HG03521 (cell line): Measurements from ENCODE around the gene IL21R.
"Not testable (repeated sequence)": the region's sequence is repeated elsewhere in the genome, so short reads cannot be mapped to it uniquely, and the experiment has no call there.

Source experiments
- ATAC-seq: cut with Tn5 transposase; IDR thresholded peaks from one replicate; pipeline ENCODE4 v1.9.1; 2021; ENCODE audit warnings: mild to moderate bottlenecking, moderate library complexity; ENCODE audit not compliant: unreplicated experiment

Gene IL21R

DNA sequence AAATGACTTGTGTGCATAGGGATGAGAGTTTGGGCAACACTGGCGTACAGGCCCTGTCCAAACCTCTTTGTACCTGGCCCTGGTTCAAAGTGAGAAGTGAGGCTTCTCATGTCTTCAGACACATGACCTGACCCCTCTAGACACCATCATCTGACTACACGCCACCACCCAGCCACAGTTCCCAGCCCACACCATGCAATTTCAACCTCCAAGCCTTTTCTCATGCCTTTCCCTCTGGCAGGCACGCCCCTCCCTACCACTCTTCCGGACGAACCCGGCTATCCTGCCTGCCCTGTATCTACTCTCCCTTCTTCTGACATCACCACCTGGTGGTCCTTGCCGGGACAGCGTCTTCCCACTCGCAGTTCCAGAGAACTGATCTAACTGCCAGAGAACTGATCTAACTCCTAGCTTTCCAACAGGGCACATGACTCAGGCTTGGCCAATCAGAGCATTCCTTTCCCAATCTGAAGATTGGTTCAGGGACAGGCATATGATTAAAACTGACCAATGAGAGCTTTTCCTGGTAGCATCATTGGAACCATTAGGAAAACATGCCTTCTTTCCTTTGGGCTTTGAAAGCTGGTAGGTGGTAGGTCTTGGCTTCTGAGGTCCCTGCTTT, 27.1 kb upstream of the IL21R start:
- ATAC-seq = peak; percentile 48

DNA sequence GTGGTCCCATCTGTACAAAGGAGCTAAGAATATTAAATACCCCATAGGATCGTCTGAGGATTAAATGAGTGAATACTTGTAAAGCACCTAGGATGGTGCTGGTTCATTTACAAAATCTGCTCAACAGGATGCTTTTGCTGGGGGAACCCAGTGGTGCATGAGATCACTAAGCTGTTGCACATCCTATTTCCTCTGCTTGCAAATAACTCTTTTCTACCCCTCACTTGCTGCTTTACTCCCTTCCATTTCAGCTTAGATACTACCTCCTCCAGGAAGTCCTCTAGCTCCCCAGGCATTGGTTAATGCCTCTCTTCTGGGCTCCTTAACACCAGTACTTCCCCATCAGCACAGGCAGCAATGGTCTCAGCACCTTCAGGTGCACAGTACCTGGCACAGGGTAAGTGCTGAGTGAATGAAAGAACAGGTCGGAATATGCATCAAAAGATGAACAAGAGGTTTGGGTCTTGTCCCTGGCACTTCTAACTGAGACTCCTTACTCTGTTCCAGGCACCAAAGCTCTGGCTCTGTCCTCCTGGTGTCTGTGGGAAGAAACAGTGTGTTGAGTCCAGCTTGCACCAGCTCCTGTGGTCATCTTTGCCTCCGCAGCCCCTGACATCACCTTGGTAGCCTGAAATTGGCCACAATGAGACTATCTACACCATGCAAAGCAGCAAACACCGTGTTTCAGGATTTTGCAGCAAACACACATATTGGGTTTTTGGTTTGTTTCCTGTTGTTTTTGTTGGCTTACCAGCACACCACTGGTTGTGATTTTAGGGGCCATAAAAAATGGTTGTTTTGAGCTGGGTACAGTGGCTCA, 24.1 kb upstream of the IL21R start:
- ATAC-seq = no peak

DNA sequence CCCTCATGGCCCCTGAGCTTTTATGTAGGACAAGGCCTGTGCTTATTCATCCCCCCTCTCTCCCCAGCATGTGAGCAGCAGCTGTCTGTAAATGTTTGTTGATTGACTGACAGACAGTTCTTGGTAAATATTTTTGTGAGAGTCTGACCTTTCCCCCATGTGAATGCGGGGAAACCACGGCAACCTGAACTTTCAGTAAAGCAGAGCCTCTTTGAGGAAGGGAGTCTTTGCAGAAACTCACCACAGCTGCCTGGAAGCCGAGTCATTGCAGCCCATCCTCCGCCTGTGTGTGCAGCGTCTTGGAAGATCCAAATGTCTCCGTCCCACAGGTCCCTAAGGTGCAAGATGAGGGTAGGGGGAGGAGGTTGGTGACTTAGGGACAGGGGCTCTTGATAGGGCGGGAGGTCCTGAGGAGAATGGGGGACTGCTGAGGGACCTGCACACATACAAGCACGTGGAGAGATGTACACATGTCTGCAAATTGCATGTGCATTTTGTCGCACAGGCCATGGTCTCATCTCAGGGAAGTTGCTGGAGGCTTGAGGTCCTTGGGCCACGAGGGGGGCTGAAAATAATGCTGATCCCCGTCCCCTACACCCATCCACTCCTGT, 23.0 kb upstream of the IL21R start:
- no peak for ATAC-seq

DNA sequence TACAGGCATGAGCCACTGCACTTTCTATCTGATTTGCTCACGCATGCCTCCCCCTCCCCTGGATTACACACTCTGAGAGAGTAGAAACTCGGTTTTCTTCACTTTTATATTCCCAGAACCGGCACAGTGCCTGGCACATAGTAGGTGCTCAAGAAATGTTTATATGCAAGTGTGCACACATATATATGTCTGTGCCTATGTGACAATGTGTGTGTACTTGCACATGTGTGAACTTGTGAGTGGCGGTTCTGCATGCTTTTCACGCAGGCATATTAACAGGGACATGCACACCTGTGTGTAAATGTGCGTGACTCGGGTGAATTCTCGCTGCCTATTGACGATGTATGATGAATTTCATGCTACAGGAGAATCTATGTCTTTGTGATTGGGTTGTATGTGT, 22.1 kb upstream of the IL21R start:
- no peak for ATAC-seq

DNA sequence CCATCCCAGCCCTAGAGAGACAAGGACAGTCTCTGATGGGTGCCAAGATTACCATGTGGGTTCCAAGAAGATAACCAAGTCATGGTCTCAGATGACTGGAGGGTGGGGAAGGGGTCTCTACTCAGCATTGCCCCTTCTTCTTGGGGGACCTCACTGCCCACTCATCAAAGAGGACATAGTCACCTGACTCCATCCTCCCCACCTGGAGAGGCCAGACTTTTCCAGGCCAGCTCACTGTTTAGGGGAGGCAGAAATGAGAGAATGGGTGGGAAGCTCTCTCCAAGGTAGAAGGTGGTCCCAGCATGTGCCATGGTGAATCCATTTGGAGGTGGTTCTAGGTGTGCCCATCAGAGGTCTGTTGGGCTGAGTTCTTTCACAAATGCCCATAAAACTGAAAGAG, 20.7 kb upstream of the IL21R start:
- ATAC-seq = no peak

DNA sequence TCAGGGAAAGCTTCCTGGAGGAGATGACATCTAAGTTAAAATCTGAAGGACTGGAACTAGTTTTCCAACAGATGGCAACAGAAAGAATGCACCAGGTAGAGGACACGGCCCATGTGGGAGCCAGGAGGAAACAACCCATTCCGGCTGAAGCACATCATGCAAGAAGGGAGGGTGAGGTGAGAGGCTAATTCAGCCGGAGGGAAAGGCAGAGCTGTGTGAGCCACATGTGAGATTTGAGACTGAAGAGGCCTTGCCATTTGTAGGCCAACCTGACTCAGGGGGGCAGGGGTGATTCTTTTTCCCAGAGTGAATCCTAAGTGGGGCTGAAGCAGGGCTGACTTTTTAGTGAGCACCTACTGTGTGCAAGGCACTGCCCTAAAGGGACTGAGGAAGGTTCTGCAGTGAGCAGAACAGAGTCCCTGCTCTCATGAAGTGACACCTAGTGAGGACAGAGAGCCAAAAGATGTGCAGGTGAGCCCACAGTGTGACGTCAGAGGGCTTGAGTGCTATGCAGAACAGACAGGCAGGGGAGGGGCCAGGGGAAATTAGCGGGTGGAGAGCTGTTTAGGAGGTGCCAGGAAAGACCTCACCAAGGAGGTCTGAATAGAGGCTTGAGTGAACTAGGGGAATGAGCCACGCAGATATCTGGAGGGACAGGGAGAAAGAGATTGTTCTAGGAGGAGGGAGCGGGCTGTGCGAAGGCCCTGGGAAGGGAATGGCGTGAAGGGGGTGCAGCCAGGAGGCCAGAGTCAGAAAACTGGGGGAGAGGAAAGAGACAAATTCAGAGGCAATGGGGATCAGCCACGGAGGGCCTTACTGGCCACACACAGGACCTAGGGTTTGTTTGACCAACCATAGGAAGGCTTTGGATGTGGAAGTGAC, 19.8 kb upstream of the IL21R start:
- ATAC-seq = no peak

DNA sequence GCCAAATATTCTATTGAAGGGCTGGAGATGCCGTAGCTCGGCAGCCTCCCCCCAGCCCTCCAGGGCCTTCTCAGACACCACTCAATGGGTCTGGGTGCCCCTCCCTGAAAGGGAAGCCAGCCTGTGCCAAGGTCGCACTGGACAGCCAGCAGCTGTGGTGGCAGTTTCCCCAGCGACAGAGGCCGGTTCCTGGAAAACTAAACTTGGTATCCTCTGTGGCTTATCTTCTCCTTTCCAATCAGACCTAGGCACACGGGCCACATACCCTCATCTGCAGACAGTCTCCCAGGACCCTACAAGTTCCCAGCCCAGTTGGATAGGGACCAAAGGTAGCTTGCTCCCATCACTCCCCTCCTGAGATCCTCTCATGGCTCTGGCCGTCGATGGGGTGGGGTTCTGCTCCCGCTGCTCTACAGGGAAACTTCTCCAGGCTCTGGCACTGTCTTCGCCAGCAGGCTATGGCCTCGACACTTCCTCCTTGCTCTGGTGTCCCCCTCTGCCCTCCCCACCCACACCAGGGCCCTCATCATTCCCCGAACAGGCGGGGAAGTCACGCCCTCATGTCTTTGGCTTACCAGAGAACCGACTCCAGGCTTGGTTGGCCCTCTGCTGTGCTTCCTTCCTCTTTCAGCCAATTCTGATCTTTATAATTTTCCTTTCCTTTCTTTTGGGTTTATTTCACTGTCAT, 18.3 kb upstream of the IL21R start:
- no peak for ATAC-seq

DNA sequence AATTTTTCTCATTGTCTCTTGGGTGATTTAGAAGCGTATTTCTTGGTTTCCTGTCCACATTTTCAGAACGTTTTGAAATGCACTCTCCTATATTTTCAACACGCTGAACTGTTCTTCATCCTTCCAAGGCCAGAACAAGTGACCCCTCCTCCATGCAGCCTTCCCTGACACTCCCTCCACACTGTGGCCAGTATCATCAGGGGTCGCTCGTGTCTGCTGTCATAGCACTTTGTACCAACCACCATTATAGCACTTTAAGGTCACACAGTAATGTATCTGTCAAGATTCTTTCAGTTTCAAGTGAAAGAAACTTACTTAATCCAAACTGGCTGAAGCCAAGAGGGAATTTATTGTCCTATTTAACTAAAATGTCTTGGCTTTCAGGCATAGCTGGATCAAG, 17.5 kb upstream of the IL21R start:
- no peak for ATAC-seq

DNA sequence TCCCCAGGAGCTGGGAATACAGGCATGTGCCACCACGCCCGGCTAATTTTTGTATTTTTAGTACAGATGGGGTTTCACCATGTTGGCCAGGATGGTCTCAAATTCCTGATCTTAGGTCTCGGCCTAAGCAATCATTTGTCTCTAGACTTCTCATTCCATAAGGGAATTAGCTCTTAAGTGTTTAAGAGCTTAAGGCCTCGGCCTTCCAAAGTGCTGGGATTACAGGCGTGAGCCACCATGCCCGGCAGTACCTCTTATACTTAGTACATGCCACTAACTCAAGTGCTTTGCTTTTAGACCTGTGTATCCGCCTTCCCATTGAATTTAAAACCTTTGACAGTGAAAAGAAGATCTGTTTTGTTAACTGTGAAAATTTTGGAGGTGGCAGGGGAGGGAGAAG, 16.6 kb upstream of the IL21R start:
- ATAC-seq = no peak

DNA sequence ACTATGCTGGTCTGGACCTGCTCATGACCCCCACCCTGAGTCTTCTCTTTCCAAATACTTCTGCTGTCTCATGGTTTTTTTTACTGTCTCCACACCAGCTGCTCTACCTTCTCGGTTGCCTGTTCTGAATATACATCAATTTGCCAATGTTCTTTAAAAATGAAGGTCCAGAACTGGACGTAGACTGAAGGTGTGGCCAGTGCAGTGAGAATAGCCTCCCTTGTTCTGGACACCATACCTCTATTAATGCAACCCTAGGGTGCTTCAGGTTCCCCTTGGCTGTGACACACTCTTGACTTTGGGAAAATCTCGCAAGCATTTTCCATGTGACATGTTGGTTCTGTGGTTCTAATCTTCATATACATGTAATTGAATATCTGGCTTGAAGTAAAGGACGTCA, 15.3 kb upstream of the IL21R start:
- no peak for ATAC-seq

DNA sequence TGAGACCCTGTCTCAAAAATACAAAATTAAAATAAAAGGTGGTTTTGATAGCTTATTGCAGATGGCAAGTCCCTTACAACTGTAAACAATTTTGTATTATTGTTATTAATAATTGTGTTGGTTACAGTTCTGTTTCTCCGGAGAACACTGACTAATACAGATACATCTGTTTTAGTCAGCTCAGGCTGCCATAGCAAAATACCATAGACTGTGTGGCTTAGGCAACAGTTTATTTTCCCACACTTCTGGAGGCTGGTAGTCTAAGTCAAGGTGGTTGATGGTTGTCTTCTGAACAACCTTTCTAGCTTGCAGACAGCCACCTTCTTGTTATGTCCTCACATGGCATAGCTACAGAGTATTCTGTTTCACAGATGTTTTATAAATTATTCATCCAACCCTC, 14.2 kb upstream of the IL21R start:
- ATAC-seq = peak; percentile 70

DNA sequence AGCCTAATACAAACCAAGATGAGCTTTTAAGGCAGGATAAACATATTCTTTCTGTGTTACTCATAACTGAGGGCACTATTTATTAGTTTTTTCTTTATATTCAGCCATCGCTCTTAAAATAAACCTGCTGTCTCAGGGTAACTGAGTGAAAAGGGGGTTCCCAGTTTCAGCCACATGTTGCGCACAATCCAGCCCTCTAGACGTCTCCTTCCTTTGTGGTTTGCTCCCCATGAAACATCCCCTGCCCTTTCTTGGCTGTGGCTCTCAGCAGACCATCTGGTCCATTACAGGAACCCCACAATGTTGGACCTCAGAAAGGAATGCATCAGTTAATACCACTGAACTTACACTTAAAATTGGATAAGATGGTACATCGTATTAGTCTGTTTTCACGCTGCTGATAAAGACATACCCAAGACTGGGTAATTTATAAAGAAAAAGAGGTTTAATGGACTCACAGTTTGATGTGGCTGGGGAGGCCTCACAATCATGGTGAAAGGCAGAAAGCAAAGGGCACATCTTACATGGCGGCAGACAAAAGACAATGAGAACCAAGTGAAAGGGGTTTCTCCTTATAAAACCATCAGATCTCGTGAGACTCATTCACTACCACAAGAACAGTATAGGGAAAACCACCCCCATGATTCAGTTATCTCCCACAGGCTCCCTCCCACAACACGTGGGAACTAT, 12.6 kb upstream of the IL21R start:
- ATAC-seq = no peak

DNA sequence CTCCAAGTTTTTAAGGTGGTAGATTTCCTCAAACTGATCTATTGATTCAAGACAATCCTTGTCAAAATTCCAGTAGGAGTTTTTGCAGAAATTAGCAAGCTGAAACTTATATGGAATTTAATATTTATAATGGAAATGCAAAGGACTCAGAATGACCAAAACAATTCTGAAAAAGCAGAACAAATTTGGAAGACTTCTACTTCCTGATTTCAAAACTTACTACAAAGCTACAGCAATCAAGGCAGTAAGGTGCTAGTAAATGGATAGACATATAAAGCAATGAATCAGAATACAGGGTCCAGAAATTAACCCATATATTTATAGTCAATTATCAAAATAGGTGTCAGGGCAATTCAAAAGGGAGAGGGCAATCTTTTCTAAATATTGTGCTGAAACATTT, 11.8 kb upstream of the IL21R start:
- no peak for ATAC-seq

DNA sequence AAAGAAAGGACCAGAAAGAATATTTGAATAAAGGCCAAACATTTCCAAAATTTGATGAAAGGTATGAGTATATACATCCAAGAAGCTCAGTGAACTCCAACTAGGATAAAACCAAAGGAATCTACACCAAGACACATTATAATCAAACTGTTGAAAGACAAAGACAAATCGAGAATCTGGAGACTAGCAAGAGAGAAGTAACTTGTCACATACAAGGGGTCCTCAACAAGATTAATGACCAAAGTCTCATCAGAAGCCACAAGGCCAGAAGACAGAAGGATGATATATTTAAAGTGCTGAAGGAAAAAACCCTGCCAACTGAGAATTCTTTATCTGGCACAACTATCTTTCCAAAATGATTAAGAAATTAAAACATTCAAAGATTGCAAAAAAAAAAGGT, 9.3 kb upstream of the IL21R start:
- no peak for ATAC-seq

DNA sequence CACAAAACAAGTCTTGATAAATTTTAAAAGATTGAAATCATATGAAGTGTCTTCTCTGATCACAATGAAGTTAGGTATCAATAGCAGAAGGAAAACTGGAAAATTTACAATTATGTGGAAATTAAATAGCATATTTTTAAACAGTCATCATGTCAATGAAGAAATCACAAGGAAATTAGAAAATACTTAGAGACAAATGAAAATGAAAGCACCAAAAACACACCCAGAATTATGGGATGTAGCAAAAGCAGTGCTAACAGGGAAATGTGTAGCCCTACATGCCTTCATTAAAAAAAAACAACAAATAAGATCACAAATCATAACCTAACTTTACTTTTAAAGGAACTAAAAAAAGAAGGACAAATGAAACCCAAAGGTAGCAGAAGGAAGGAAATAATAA, 7.5 kb upstream of the IL21R start:
- ATAC-seq = no peak

DNA sequence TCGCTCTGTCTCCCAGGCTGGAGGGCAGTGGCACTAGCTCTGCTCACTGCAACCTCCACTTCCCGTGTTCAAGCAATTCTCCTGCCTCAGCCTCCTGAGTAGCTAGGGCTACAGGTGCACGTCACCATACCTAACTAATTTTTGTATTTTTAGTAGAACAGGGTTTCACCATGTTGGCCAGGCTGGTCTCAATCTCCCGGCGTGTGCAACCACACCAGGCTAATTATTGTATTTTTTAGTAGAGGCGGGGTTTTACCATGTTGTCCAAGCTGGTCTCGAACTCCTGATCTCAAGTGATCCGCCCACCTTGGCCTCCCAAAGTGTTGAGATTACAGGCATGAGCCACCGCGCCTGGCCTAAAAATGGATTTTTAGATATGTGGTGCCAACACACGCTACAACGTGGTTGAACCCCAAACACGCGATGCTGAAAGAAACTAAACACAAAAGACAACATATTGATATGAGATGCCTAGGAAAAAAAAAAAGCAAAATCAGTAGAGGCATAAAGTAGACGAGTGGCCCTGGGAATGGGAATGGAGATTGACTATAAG, 3.6 kb upstream of the IL21R start:
- ATAC-seq = not testable (repeated sequence)

DNA sequence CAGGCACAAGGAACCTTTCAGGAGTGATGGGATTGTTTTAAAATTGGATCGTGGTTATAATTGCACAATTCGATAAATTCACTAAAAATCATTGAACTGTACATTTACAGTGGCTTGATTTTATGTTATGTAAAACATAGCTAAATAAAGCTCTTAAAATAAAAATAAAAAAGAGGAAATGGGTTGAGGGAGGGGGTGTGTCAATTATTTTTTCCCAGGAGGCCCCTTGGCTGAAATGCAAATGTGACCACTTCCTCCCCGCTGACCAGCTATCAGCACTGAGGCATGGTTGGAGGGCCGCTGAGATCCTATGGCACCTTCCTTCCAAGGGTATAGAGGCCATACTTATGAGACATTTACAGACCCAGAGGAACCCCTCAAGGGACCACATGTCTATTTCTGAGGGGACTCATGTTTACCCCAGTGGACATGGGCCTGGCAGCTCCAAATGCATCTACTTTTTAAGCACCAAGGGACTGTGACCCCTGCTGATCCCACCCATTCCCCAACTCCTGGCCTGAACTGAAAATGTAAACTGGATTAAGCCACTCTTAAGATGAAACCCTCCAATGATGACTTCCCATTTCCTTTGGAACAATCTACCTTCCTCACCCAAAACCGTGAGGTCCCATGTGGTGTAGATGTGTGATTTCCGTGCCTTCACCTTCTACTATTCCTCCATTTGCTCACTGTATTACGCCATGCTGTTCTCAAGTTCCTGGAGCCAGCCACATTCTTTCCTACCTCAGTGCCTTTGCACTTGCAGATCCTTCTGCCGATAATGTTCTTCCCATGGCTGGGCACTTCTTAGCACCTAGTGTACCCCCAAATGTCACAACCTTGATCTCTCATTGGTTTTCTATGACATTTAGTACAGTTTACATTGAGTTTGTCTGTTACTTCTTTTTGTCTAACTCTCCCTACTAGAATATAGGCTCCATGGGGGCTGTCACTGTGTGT, 2.8 kb upstream of the IL21R start:
- ATAC-seq = no peak

DNA sequence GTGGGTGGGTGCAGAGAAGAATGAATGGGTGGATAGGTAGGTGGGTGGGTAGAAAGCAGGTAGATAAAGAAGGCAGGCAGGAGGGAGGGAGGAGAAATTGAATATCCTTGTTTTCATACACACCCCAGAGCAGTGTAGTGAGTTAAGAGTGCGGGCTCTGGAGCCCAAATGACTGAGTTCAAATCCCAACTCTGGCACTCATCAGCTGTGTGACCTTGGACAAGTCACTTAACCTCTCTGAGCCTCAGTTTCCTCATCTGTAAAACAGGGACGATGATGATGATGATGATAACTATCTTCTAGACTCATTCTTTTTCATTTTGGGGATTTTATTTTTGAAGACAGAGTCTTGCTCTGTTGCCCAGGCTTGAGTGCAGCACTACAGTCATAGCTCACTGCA, 2.0 kb upstream of the IL21R start:
- no peak for ATAC-seq
